CD1c-positive myeloid dendritic cell (primary cell): ENCODE measurements around the gene REM1.

Source experiments
- DNase-seq: peaks from one replicate; pipeline ENCODE4 v3.0.0-alpha.2; 2016; ENCODE audit errors: extremely low spot score

Gene REM1

DNA sequence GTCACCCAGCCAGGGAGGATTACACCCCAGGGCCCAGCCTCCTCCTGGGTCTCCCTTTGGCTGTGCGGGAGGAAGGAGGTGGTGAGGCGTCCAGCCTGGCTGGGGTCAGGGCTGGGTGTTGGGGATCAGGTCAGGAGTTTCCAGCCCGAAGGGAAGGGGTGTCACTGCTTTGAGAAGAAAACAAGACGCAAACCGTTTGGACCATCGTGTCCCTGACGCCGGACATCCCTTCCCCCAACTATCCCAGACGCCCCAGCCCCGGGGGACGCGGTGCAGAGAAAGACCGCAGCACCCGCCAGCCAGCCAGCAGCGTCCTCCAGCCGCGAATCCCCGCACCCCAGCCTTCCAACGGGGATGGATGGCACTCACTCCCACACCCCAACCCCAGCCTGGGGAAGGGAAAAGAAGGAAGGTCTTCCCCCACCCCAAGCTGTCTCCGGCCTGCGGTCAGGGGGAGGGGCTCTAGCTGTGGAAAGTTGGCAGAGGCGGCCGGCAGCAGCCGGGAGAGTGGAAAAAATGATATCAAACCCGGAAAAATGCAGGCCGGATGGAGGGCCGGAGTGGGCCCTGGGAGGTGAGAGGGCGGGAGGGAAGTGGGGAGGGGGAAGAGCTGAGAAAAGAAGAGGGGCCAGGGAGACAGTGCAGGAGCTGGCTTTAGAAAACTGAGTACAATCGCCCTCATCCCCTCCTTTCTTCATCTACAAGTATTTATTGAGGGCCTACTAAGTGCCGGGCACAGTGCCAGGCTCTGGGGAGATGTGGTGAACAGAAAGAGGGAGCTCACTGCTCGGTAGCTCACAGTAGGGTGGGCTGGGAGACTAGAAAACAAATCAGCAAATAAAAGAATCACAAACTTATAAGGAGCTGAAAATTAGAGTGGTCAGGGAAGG is 10.6 kb downstream of the REM1 start:
- no peak for DNase-seq

DNA sequence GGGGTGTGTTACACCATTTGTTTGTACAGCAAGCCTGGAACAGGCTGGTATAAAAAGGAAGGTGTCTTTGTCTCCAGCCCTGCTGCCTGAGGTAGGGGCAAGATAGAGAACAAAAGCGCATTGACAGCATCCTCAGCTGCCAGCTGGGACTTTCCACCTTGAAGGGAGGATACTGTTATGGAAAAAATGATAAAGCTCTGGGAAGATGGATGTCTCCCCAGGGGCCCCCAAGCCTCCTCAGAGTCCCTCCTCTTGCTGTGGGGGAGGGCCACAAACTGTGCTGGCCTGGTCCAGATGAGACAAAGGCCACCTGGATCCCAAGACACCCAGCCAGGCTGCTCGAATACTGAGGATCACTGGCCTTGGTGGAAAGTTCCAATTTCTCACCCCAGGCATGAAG is 13.0 kb downstream of the REM1 start:
- no peak for DNase-seq

DNA sequence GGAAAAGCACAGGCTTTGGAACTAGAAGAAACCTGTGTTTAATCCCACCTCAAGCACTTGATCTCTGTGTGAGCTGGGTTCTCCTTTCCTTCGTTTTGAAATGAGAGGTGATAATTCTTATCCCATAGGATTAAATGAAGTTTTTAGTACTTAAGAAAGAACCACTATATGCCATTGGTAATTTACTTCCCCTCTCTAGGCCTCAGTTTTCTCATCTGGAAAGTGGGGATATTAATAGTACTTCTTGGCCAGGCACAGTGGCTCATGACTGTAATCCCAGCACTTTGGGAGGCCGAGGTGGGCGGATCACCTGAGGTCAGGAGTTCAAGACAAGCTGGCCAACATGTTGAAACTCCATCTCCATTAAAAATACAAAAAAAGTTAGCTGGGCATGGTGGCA is 14.1 kb downstream of the REM1 start:
- no peak for DNase-seq

DNA sequence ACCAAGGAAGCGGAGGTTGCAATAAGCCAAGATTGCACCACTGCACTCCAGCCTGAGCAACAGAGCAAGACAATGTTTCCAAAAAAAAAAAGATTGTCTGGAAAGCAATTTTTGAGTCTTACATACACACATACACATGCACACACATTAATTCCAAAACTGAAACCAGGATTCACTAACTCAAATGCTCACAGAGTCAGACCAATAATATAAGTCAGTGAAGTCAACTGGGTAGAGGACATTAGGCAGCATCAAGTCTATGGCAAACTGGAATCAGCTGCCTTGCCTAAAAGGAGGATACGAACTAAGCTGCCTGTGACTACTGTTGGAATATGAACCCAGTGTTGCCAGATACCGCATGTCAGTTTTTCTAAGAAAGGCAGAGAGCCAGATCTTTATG is 15.7 kb downstream of the REM1 start:
- DNase-seq = no peak

DNA sequence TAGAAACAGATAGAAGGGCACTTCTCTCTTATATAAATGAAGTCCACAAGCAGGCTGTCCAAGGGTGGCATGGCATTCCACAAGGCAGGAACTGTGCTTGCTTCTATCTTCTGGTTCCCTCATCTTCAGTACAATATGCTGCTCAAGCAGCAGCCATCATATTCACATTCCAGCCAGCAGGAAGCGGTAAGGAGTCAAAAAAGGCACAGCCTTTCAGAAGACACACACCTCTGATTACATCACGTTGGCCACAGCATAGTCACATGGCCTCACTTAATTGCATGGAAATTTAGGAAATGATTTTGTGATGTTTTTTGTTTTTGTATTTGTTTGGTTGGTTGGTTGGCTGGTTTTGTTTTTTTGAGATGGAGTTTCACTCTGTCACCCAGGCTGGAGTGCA is 19.0 kb downstream of the REM1 start:
- peak; percentile 20 for DNase-seq

GRCh38 chr20:31496761-31497295 is 21.7 kb downstream of the REM1 start:
- DNase-seq = no peak

DNA sequence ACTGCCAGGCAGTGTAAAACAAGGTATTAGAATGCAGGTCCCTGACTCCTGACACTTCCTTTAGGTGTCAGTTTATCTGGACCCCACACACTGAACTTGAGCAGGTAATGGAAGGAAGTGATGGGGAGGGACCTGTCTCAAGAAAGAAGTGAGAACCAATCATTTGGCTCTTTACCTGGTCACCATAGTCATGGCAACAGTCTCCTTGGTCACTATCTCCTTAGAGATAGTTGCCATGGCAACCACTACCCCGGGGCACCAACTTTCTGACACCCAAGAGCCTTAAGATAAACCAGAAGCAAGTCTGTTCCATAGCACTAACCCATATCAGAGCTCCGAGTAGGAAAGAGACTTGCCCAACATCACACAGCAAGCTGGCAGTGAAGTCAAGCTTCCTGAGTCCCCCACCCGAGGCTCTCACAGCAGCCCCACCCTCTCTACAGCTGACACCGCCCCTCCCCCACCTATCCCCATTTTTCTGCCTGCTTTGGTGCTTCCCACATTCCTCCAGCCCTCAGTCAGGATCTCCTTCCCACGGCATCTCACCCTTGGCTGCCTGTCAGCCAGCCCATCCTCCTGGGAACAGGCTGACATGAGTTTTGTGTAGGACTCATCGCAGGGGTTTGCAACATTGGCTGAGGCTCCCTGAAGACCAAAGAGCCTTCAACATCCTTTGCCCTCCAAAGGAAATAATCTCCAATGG is 22.9 kb downstream of the REM1 start:
- no peak for DNase-seq

- DNase-seq = no peak
Observed at GRCh38 chr20:31500527-31500926, 25.4 kb downstream of the REM1 start.

- DNase-seq = peak; percentile 84
Observed at GRCh38 chr20:31502884-31503673, 28.0 kb downstream of the REM1 start.

DNA sequence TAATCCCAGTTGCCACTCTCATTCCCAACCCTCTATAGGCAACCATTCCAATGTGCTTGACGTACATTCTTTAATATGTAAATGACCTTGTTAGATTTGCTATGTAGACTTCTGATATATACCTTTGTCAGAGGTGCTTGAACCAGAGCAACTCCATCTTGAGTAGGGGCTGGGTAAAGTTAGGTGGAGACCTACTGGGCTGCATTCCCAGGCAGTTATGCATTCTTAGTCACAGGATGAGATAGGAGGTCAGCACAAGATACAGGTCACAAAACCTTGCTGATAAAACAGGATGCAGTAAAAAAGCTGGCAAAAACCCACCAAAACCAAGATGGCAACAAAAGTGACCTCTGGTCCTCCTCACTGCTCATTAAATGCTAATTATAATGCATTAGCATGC is 30.8 kb downstream of the REM1 start:
- DNase-seq = no peak

- no peak for DNase-seq
Observed at GRCh38 chr20:31508517-31509244, 33.6 kb downstream of the REM1 start.

DNA sequence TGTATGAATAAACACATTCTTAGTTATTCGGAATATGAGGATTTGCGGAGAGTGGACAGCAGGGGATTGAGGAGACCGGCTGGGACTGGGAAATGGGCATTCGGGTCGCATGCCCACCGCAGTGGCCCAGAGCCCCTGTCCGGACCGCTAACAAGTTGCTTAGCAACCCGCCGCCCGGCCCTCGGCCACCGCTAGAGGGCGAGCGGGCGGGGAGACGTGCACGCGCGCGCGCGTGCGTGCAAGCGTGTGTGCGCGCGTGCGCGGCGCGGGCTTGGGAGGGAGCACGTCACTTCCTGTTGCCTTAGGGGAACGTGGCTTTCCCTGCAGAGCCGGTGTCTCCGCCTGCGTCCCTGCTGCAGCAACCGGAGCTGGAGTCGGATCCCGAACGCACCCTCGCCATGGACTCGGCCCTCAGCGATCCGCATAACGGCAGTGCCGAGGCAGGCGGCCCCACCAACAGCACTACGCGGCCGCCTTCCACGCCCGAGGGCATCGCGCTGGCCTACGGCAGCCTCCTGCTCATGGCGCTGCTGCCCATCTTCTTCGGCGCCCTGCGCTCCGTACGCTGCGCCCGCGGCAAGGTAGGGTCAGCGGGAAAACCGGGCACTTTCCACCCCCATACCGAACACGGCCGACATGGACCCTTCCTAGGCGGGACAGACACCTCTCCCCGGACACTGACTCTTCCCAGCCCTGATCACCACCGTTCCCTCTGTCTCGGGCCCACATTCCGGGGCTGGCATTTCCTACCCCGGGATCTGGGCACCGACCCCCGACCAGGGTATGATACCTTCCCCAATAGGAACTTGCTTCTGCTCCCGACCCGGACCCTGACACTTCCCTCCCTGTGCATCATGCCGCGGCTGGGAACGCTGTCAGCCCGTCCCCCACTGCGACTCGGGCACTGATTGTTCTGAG is 39.3 kb downstream of the REM1 start, which contains the start of gene HM13:
HM13 (plus strand) TSS at position 289 of the 918 bp plus-strand sequence; CDS start at position 399, 110 bp downstream.
- peak; percentile 98 for DNase-seq

- DNase-seq = no peak
Observed at GRCh38 chr20:31515072-31515774, 40.1 kb downstream of the REM1 start.

GRCh38 chr20:31515775-31516107 is 40.7 kb downstream of the REM1 start:
- DNase-seq = peak; percentile 15

DNA sequence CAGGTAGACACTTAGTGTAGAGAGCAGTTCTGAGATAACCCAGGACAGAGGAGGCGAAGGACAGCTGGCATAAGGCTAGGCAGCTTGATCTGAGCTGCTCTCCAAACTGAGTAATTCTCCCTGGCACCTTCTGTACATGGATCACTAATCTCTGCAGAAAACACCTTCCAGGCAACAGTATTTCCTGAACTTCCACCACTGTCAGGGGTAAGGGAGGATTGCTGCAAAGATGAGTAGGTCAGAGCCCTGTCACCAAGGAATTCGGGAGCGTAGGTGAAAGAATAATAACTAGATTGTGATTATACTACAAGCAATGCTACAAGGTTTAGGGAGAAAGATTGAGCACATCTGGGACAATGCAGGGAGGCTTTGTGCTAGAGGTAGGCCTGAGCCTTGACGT is 41.1 kb downstream of the REM1 start:
- DNase-seq = no peak

DNA sequence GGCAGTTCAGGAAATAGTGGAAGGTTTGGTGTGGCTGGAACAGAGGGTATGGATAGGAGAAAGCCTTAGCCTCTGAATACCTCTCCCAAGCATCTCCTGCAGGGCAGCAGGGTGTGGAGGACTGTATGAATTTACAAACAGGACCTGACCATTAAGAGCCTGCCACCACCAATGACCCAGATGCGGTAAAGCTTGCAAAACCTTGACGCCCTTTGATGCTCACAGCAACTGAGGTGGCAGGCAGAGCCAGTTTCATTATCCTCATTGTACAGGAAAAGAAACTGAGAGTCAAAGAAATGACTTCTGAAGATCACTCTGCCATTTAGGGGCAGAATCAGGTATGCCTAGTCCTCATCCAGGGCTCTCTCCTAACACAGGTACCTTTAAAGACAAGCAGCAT is 41.6 kb downstream of the REM1 start:
- no peak for DNase-seq

DNA sequence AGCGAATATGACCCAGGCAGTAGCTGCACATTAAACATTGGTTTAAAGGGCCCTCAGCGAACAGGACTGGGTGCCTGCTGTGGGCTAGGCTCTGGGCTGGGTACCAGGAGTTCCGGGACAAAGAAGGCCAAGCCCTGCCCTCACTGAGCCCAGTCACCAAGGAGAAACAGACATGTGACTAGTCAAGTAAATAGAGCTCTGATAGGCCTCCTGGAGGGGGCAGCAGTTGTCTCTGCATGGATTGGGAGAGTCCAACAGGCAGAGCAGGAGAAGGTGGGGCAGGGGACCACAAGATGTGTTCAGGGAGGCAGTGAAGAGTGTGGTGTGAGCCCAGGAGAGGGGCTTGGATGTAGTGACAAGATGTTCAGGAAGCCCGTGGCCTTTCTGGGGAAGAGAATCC is 42.3 kb downstream of the REM1 start:
- DNase-seq = peak; percentile 43

- peak; percentile 52 for DNase-seq
Observed at GRCh38 chr20:31521267-31521666, 46.2 kb downstream of the REM1 start.

- peak; percentile 52 for DNase-seq
Observed at GRCh38 chr20:31522731-31523130, 47.6 kb downstream of the REM1 start.
